Parathyroid adenoma (tissue), 2 donors: ENCODE results near the gene RPL13A.

Source experiments
- H2AFZ ChIP-seq: fragments of 300-600 bp; sonication (generic); one replicate; pipeline ENCODE4 v1.7.0; 2017; ENCODE audit warnings: antibody characterized with exemption, mild to moderate bottlenecking
- H3K27ac ChIP-seq: fragments of 300-600 bp; sonication (generic); one replicate; pipeline ENCODE4 v1.7.0; 2017
- H3K27me3 ChIP-seq: fragments of 300-600 bp; sonication (generic); one replicate; pipeline ENCODE4 v1.7.0; 2017; ENCODE audit warnings: low read length; ENCODE audit not compliant: control insufficient read depth, insufficient read depth
- H3K36me3 ChIP-seq: fragments of 300-600 bp; sonication (generic); one replicate; pipeline ENCODE4 v1.7.0; 2017; ENCODE audit warnings: low read length; ENCODE audit not compliant: control insufficient read depth, insufficient read depth
- H3K4me1 ChIP-seq: fragments of 300-600 bp; sonication (generic); one replicate; pipeline ENCODE4 v1.7.0; 2017; ENCODE audit warnings: control low read depth
- H3K4me2 ChIP-seq: fragments of 300-600 bp; sonication (generic); one replicate; pipeline ENCODE4 v1.7.0; 2017; ENCODE audit warnings: low read length
- H3K4me3 ChIP-seq: fragments of 300-600 bp; sonication (generic); one replicate; pipeline ENCODE4 v1.7.0; 2017; ENCODE audit warnings: low read depth, low read length
- H3K79me2 ChIP-seq: fragments of 300-600 bp; sonication (generic); one replicate; pipeline ENCODE4 v1.7.0; 2017; ENCODE audit warnings: control low read depth
- H3K9ac ChIP-seq: fragments of 300-600 bp; sonication (generic); one replicate; pipeline ENCODE4 v1.7.0; 2017; ENCODE audit warnings: mild to moderate bottlenecking
- H3K9me3 ChIP-seq: fragments of 300-600 bp; sonication (generic); one replicate; pipeline ENCODE4 v1.7.0; 2017; ENCODE audit warnings: low read length; ENCODE audit not compliant: control insufficient read depth
- CTCF ChIP-seq: fragments of 300-600 bp; sonication (generic); IDR thresholded peaks from one replicate; pipeline ENCODE4 v1.7.0; 2017; ENCODE audit warnings: antibody characterized with exemption, mild to moderate bottlenecking
- donor health status: primary hyperparathyroidism.

Gene RPL13A

GRCh38 chr19:49520705-49521319 lies 33.4 kb downstream of the RPL13A start:
- H3K27ac ChIP-seq: peak overlapping the region; percentile 64
- no peaks in the 10 kb centered on the region for H3K27me3 ChIP-seq
- H3K79me2 ChIP-seq: no peaks in the 10 kb centered on the region
- H3K4me1 ChIP-seq: peaks cover 4% of the 10 kb centered on the region
- no peaks in the 10 kb centered on the region for H3K9me3 ChIP-seq
- H3K4me3 ChIP-seq: no peak overlapping the region
- peak overlapping the region; percentile 7 for H3K4me2 ChIP-seq
- no peak for TF ChIP-seq CTCF
- H3K36me3 ChIP-seq: no peaks in the 10 kb centered on the region
- H2AFZ ChIP-seq: peak overlapping the region; percentile 67
- H3K9ac ChIP-seq: no peak overlapping the region

- H3K4me3 ChIP-seq: no peak overlapping the region
- no peak overlapping the region for H3K4me2 ChIP-seq
- no peak overlapping the region for H2AFZ ChIP-seq
- no peak overlapping the region for H3K9ac ChIP-seq
- H3K27ac ChIP-seq: no peak overlapping the region
- no peak for TF ChIP-seq CTCF
- no peaks in the 10 kb centered on the region for H3K36me3 ChIP-seq
- H3K9me3 ChIP-seq: no peaks in the 10 kb centered on the region
- H3K4me1 ChIP-seq: no peaks in the 10 kb centered on the region
- H3K27me3 ChIP-seq: no peaks in the 10 kb centered on the region
- no peaks in the 10 kb centered on the region for H3K79me2 ChIP-seq
Observed at GRCh38 chr19:49524812-49525455, 37.5 kb downstream of the RPL13A start.

- Histone ChIP-seq H3K27me3 (no peaks in the 10 kb centered on the region), H3K9ac (no peak overlapping the region), H3K79me2 (no peaks in the 10 kb centered on the region), H3K9me3 (no peaks in the 10 kb centered on the region), H2AFZ (no peak overlapping the region), H3K4me1 (no peaks in the 10 kb centered on the region), H3K4me2 (peak overlapping the region; percentile 26), H3K27ac (no peak overlapping the region), H3K4me3 (no peak overlapping the region), H3K36me3 (no peaks in the 10 kb centered on the region)
- no peak for TF ChIP-seq CTCF
Observed at GRCh38 chr19:49528211-49528771, 40.9 kb downstream of the RPL13A start.

GRCh38 chr19:49530708-49531107 lies 43.3 kb downstream of the RPL13A start:
- Histone ChIP-seq H3K27ac (no peak overlapping the region), H3K4me3 (no peak overlapping the region), H3K9ac (no peak overlapping the region), H3K27me3 (no peaks in the 10 kb centered on the region), H2AFZ (no peak overlapping the region), H3K4me2 (no peak overlapping the region), H3K9me3 (no peaks in the 10 kb centered on the region), H3K36me3 (no peaks in the 10 kb centered on the region), H3K79me2 (no peaks in the 10 kb centered on the region), H3K4me1 (no peaks in the 10 kb centered on the region)
- TF ChIP-seq CTCF: no peak
